Coronary artery (tissue), 2 donors: ENCODE measurements around the gene DGKQ.
"Not testable (repeated sequence)": the region's sequence is repeated elsewhere in the genome, so short reads cannot be mapped to it uniquely, and the experiment has no call there.

Source experiments
- DNase-seq: peaks from one replicate; pipeline ENCODE4 v3.0.0-alpha.2; 2017; ENCODE audit warnings: low spot score
- H3K27ac ChIP-seq, 2 donors: fragments of 200-600 bp; sonication (generic); one replicate each; pipeline ENCODE4 v1.5.1; 2016 to 2019
- H3K4me3 ChIP-seq: fragments of 200-600 bp; sonication (generic); 2 replicates; pipeline ENCODE4 v1.5.1; 2016; ENCODE audit warnings: mild to moderate bottlenecking, moderate library complexity
- CTCF ChIP-seq: fragments of 200-600 bp; sonication (generic); IDR thresholded peaks from one replicate; pipeline ENCODE4 v1.5.1; 2019; ENCODE audit warnings: antibody characterized with exemption

The DGKQ gene

DNA sequence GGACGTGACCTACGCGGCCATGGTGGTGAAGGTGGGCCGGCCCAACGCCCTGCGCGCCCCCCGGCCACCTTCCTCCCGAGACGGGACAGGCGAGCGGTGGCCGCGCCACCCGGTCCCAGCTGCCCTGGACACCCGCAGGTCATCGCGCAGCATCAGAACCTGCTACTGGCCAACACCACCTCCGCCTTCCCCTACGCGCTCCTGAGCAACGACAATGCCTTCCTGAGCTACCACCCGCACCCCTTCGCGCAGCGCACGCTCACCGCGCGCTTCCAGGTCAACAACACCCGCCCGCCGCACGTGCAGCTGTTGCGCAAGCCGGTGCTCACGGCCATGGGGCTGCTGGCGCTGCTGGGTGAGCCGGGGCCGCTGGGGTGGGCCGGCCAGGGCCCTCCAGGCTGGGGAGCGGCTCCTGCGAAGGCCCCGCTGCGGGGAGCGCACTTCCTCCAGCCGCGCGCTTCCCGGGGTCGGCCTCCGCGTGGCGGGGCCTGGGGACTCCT lies 28.8 kb upstream of the DGKQ start:
- Histone ChIP-seq H3K4me3 (peak overlapping the region; percentile 48), H3K27ac (no peak overlapping the region)
- no peak for DNase-seq
- TF ChIP-seq CTCF, result no peak

GRCh38 chr4:1001561-1002130 lies 28.3 kb upstream of the DGKQ start:
- no peak overlapping the region for H3K4me3 ChIP-seq
- no peak for TF ChIP-seq CTCF

DNA sequence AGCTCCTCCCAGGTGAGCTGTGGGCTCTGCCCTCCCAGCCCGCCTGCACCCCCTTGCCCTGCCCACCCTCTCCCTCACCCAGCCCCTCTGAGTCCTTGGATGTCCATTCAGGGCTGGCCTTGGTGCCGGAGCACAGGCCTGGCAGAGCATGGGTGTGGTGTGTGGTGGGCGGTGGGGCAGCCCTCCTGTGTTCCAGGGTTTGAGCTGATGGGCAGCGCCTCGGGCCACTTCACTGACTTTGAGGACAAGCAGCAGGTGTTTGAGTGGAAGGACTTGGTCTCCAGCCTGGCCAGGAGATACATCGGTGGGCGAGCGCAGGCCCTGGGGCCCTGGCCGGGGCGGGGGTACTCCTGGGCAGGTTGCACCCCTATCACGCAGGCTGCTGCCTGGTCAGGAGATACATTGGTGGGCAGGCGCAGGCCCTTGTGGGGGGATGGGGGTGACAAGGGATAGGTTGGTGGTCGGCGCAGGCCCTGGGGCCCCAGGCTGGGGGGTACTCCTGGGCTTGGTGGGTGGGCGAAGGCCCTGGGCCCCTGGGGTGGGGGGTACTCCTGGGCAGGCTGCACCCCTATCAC lies 27.4 kb upstream of the DGKQ start:
- Histone ChIP-seq H3K27ac (no peak overlapping the region), H3K4me3 (no peak overlapping the region)
- DNase-seq, result no peak
- TF ChIP-seq CTCF, result no peak

More at GRCh38 chr4:1001561-1002130, 28.3 kb upstream of the DGKQ start:
- no peak overlapping the region for H3K27ac ChIP-seq
- DNase-seq, result no peak

- no peak overlapping the region for H3K27ac ChIP-seq
- DNase-seq, result no peak
- no peak for TF ChIP-seq CTCF
- no peak overlapping the region for H3K4me3 ChIP-seq
Measured at GRCh38 chr4:999882-1000425, 26.6 kb upstream of the DGKQ start.

- not testable (repeated sequence) for H3K4me3 ChIP-seq, DNase-seq, H3K27ac ChIP-seq
Measured at GRCh38 chr4:999240-999863, 26.0 kb upstream of the DGKQ start.

DNA sequence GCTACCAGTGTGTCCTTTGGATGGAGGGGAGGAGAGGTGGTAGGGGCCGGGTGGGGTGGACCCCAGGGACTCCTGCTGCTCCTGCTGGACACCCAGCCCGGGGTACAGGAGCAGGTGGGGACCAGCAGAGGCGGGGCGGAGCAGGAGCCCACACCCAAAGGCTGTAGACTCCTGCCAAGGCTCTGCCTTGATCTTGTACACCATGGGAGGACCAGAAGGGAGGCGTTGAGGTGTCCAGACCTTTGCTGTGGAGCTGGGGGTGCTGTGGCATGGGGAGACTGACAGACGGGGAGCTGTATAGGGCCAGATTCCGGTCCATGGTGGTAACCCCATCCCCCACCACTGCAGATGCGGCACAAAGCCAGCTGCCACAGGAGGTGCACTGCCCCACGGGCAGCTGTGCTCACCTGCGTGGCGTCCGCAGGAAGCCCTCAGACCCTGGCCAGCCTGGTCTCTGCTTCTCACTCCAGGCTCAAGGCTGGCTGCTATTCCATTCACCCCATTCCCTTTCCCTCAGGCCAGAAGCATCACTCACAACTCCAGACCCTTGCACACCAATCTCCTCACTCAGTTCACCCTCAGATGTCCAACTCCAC lies 24.8 kb upstream of the DGKQ start:
- H3K4me3 ChIP-seq, result no peak overlapping the region

More for the DNA sequence above, 24.8 kb upstream of the DGKQ start:
- DNase-seq, result no peak
- H3K27ac ChIP-seq, result no peak overlapping the region
- TF ChIP-seq CTCF, result no peak
